H1 (cell line): ENCODE measurements around the gene RB1. TPM values are rescaled to one million over a fixed set of nuclear protein-coding genes. Genes with fewer than 3 reads are reported as not detected.

Experiments
- CTCF ChIA-PET: fragments of 300-600 bp; sonication (Branson Sonifier 250); formaldehyde crosslinking; loops from one replicate; lab custom pipeline; 2021; ENCODE audit not compliant: partially characterized antibody; lab: Charles Lee
- POLR2A ChIA-PET: fragments of 300-600 bp; sonication (Branson Sonifier 250); formaldehyde crosslinking; loops from one replicate; lab custom pipeline; 2021; ENCODE audit warnings: inconsistent platforms; ENCODE audit not compliant: partially characterized antibody; lab: Charles Lee
- DNase-seq, 2 experiments: peaks; one replicate each; pipeline versions ENCODE4 v3.0.0 to v3.0.0-alpha.2; 2010 to 2022; ENCODE audit warnings: low spot score in 2 of 2, low read depth in 1 of 2, mixed read lengths in 1 of 2
- FAIRE-seq: peaks from 2 replicates; lab custom pipeline; 2011; peaks lifted over from hg19 to GRCh38; lab: Jason Lieb, UNC
- H2AFZ ChIP-seq: 2 replicates; pipeline ENCODE4 v1.8.1; 2012; ENCODE audit warnings: low read length, inconsistent platforms
- H2AK5ac ChIP-seq: 2 replicates; pipeline ENCODE4 v1.6.1; 2013; ENCODE audit warnings: low read depth, low read length
- H2BK120ac ChIP-seq: replicated peaks from 2 replicates; pipeline ENCODE3; 2013; ENCODE audit warnings: low read depth, low read length, inconsistent platforms
- H2BK12ac ChIP-seq: 2 replicates; pipeline ENCODE4 v1.6.1; 2013; ENCODE audit warnings: low read depth, low read length
- H2BK15ac ChIP-seq: 2 replicates; pipeline ENCODE4 v1.6.1; 2013; ENCODE audit warnings: low read length
- H2BK20ac ChIP-seq: 2 replicates; pipeline ENCODE4 v1.6.1; 2013; ENCODE audit warnings: low read length
- H2BK5ac ChIP-seq: 2 replicates; pipeline ENCODE4 v1.6.1; 2013; ENCODE audit warnings: low read depth, low read length
- H3K14ac ChIP-seq: 2 replicates; pipeline ENCODE4 v1.6.1; 2013; ENCODE audit warnings: inconsistent platforms; ENCODE audit not compliant: insufficient read length
- H3K18ac ChIP-seq: 2 replicates; pipeline ENCODE4 v1.6.1; 2013; ENCODE audit warnings: low read length; ENCODE audit errors: extremely low read depth
- H3K23ac ChIP-seq: 2 replicates; pipeline ENCODE4 v1.6.1; 2013; ENCODE audit warnings: inconsistent platforms; ENCODE audit not compliant: insufficient read length
- H3K23me2 ChIP-seq: 2 replicates; pipeline ENCODE4 v1.6.1; 2013; ENCODE audit warnings: low read depth, low read length
- H3K27ac ChIP-seq: 2 replicates; pipeline ENCODE4 v1.6.1; 2011; ENCODE audit warnings: low read depth, low read length, inconsistent platforms
- H3K27me3 ChIP-seq, 4 experiments: replicated peaks in 1 of 4; 1 replicate in 1 of 4; 2 replicates in 3 of 4; pipeline versions ENCODE4 v1.6.1 to v1.8.1; 2011 to 2013; ENCODE audit warnings: low read length in 3 of 4, mild to moderate bottlenecking in 3 of 4, inconsistent platforms in 2 of 4, mixed read lengths in 2 of 4, moderate library complexity in 1 of 4; ENCODE audit not compliant: control insufficient read depth in 3 of 4, insufficient read depth in 3 of 4; ENCODE audit errors: extremely low read depth in 1 of 4
- H3K36me3 ChIP-seq, 4 experiments: 2 replicates each; pipeline versions ENCODE4 v1.6.1 to v1.8.1; 2011 to 2013; ENCODE audit warnings: mild to moderate bottlenecking in 4 of 4, low read length in 3 of 4, moderate library complexity in 2 of 4, control low read depth in 1 of 4, inconsistent platforms in 1 of 4; ENCODE audit not compliant: insufficient read depth in 4 of 4, control insufficient read depth in 2 of 4
- H3K4ac ChIP-seq: replicated peaks from 2 replicates; pipeline ENCODE3; 2013; ENCODE audit warnings: low read length, low read depth, mixed read lengths, inconsistent platforms; ENCODE audit not compliant: insufficient read length
- H3K4me1 ChIP-seq, 4 experiments: replicated peaks in 1 of 4; 1 replicate in 1 of 4; 2 replicates in 3 of 4; pipeline versions ENCODE4 v1.6.1 to v1.8.1; 2011 to 2013; ENCODE audit warnings: low read length in 3 of 4, inconsistent platforms in 2 of 4, mixed read lengths in 1 of 4; ENCODE audit not compliant: insufficient read depth in 4 of 4, control insufficient read depth in 3 of 4
- H3K4me2 ChIP-seq, 2 experiments: 2 replicates each; pipeline versions ENCODE4 v1.6.1 to v1.8.1; 2011 to 2013; ENCODE audit warnings: low read depth in 2 of 2, low read length in 2 of 2, control low read depth in 1 of 2, inconsistent platforms in 1 of 2, mild to moderate bottlenecking in 1 of 2; ENCODE audit not compliant: insufficient read depth in 1 of 2
- H3K4me3 ChIP-seq, 4 experiments: fragments of 200-600, 300-600 bp in 1 of 4; sonication (generic), shearing (Covaris generic), sonication (Bioruptor Twin) in 1 of 4; 2 replicates each; pipeline versions ENCODE4 v1.5.1 to v1.8.1; 2011 to 2016; ENCODE audit warnings: low read length in 4 of 4, low read depth in 3 of 4, control low read depth in 2 of 4, inconsistent platforms in 2 of 4, mild to moderate bottlenecking in 2 of 4, mixed read lengths in 1 of 4, moderate library complexity in 1 of 4; ENCODE audit not compliant: insufficient read depth in 2 of 4; ENCODE audit errors: extremely low read depth in 1 of 4
- H3K56ac ChIP-seq: replicated peaks from 2 replicates; pipeline ENCODE3; 2013; ENCODE audit warnings: low read depth, mild to moderate bottlenecking, mixed read lengths, low read length, inconsistent platforms; ENCODE audit not compliant: insufficient read length
- H3K79me1 ChIP-seq: 2 replicates; pipeline ENCODE4 v1.6.1; 2013; ENCODE audit warnings: low read depth, low read length, control low read depth
- H3K79me2 ChIP-seq, 2 experiments: 2 replicates each; pipeline versions ENCODE4 v1.6.1 to v1.8.1; 2012 to 2013; ENCODE audit warnings: low read length in 2 of 2, mild to moderate bottlenecking in 2 of 2, inconsistent platforms in 1 of 2; ENCODE audit not compliant: insufficient read depth in 2 of 2, control insufficient read depth in 1 of 2
- H3K9ac ChIP-seq, 4 experiments: replicated peaks in 1 of 4; 1 replicate in 1 of 4; 2 replicates in 3 of 4; pipeline versions ENCODE4 v1.6.1 to v1.8.1; 2011 to 2013; ENCODE audit warnings: low read depth in 3 of 4, low read length in 3 of 4, control low read depth in 2 of 4, mild to moderate bottlenecking in 2 of 4, moderate library complexity in 2 of 4, inconsistent platforms in 1 of 4; ENCODE audit errors: extremely low read depth in 1 of 4
- H3K9me3 ChIP-seq, 2 experiments: 2 replicates each; pipeline versions ENCODE4 v1.6.1 to v1.8.1; 2012 to 2013; ENCODE audit warnings: mild to moderate bottlenecking in 2 of 2, moderate library complexity in 2 of 2, control low read depth in 1 of 2, inconsistent platforms in 1 of 2, low read depth in 1 of 2, low read length in 1 of 2, mixed read lengths in 1 of 2; ENCODE audit not compliant: insufficient read depth in 2 of 2
- H4K20me1 ChIP-seq, 2 experiments: replicated peaks in 1 of 2; 2 replicates each; pipeline versions ENCODE3 to v1.8.1; 2011 to 2013; ENCODE audit warnings: inconsistent platforms in 2 of 2, low read length in 2 of 2, mild to moderate bottlenecking in 1 of 2; ENCODE audit not compliant: insufficient read depth in 2 of 2, control insufficient read depth in 1 of 2
- H4K5ac ChIP-seq: 2 replicates; pipeline ENCODE4 v1.6.1; 2013; ENCODE audit warnings: low read length, low read depth, mixed read lengths, inconsistent platforms; ENCODE audit not compliant: insufficient read length
- H4K8ac ChIP-seq: 2 replicates; pipeline ENCODE4 v1.8.0; 2013; ENCODE audit warnings: mild to moderate bottlenecking, moderate library complexity, low read length, inconsistent platforms; ENCODE audit not compliant: insufficient read depth; ENCODE audit errors: extremely low read depth
- H4K91ac ChIP-seq: replicated peaks from 2 replicates; pipeline ENCODE3; 2013; ENCODE audit warnings: low read length, mixed read lengths, inconsistent platforms; ENCODE audit not compliant: insufficient read length
- BACH1 ChIP-seq: IDR thresholded peaks from 2 replicates; pipeline ENCODE4 v1.6.1; 2012; ENCODE audit warnings: low read length, improper control_type of control experiment
- CHD2 ChIP-seq: IDR thresholded peaks from 2 replicates; pipeline ENCODE4 v1.6.1; 2012; ENCODE audit warnings: low read length, improper control_type of control experiment
- CREB1 ChIP-seq: IDR thresholded peaks from 2 replicates; pipeline ENCODE4 v1.6.1; 2012; ENCODE audit warnings: inconsistent platforms
- FOSL1 ChIP-seq: IDR thresholded peaks from 2 replicates; pipeline ENCODE4 v1.6.1; 2011; ENCODE audit warnings: mild to moderate bottlenecking, low read depth, low read length, moderate library complexity; ENCODE audit not compliant: insufficient read depth
- GABPA ChIP-seq: IDR thresholded peaks from 2 replicates; pipeline ENCODE4 v1.6.1; 2011; ENCODE audit warnings: mild to moderate bottlenecking, low read length, moderate library complexity, borderline replicate concordance; ENCODE audit not compliant: insufficient read depth
- JUN ChIP-seq: IDR thresholded peaks from 2 replicates; pipeline ENCODE4 v1.6.1; 2011; ENCODE audit warnings: low read depth, mild to moderate bottlenecking, improper control_type of control experiment, low read length
- JUND ChIP-seq: IDR thresholded peaks from 2 replicates; pipeline ENCODE4 v1.6.1; 2011; ENCODE audit warnings: mild to moderate bottlenecking, improper control_type of control experiment, low read length
- KDM1A ChIP-seq: fragments of 200-600, 300-600 bp; sonication (generic); IDR thresholded peaks from 2 replicates; pipeline ENCODE4 v1.7.1; 2016; ENCODE audit warnings: mild to moderate bottlenecking, low read length, borderline replicate concordance
- NRF1 ChIP-seq: IDR thresholded peaks from 2 replicates; pipeline ENCODE4 v1.6.1; 2011; ENCODE audit warnings: mild to moderate bottlenecking, low read depth, low read length, improper control_type of control experiment
- POLR2A ChIP-seq, 2 experiments: IDR thresholded peaks; 1 replicate in 1 of 2; 2 replicates in 1 of 2; pipeline ENCODE4 v1.6.1; 2011; ENCODE audit warnings: low read depth in 2 of 2, low read length in 2 of 2, mild to moderate bottlenecking in 2 of 2; ENCODE audit errors: control extremely low read depth in 1 of 2
- POLR2AphosphoS5 ChIP-seq: IDR thresholded peaks from 2 replicates; pipeline ENCODE4 v1.6.1; 2011; ENCODE audit warnings: low read depth, low read length
- RBBP5 ChIP-seq: IDR thresholded peaks from 2 replicates; pipeline ENCODE4 v1.7.1; 2012; ENCODE audit warnings: low read depth, mild to moderate bottlenecking, inconsistent platforms, low read length, moderate library complexity, borderline replicate concordance
- SIN3A ChIP-seq, 2 experiments: IDR thresholded peaks in 1 of 2; conservative IDR thresholded peaks in 1 of 2; 2 replicates each; pipeline ENCODE4 v1.6.1; 2011 to 2012; ENCODE audit warnings: low read length in 2 of 2, improper control_type of control experiment in 1 of 2, low read depth in 1 of 2, mild to moderate bottlenecking in 1 of 2
- SIX5 ChIP-seq: IDR thresholded peaks from 2 replicates; pipeline ENCODE4 v1.6.1; 2011; ENCODE audit warnings: mild to moderate bottlenecking, low read depth, low read length
- SRF ChIP-seq: IDR thresholded peaks from 2 replicates; pipeline ENCODE4 v1.6.1; 2011; ENCODE audit warnings: mild to moderate bottlenecking, low read depth, low read length, moderate library complexity
- TAF1 ChIP-seq: IDR thresholded peaks from 2 replicates; pipeline ENCODE4 v1.6.1; 2011; ENCODE audit warnings: mild to moderate bottlenecking, low read depth, low read length
- WGBS, 2 experiments: shearing (Covaris generic) in 1 of 2; methylation state at CpG; one replicate each; pipeline versions ENCODE4 v1.1.6 to v1.1.7; 2013 to 2015; ENCODE audit warnings: low lambda C conversion rate in 2 of 2, mixed read lengths in 2 of 2, inconsistent platforms in 1 of 2, low coverage in 1 of 2, missing lambda C conversion rate in 1 of 2; ENCODE audit not compliant: insufficient replicate concordance in 2 of 2, insufficient coverage in 1 of 2, insufficient read length in 1 of 2; ENCODE audit errors: extremely low coverage in 1 of 2, missing lambda C conversion rate in 1 of 2; 5-methylcytosine and 5-hydroxymethylcytosine counted together
- polyA plus RNA-seq, 7 experiments: library from polyadenylated mRNA; depleted of rRNA in 3 of 7; stranded (reverse) in 5 of 7; unstranded in 2 of 7; fragments of >200 nt in 5 of 7; fragments of 200-250 nt in 2 of 7; gene quantifications; 1 replicate in 5 of 7; 2 replicates in 1 of 7; 4 replicates in 1 of 7; pipeline versions ENCODE4 v1.2.1 to v1.2.3, GENCODE V29; 2011 to 2013; ENCODE audit warnings: missing spikeins in 2 of 7, mixed read lengths in 2 of 7
- total RNA-seq: library from RNA; stranded (reverse); fragmentation: NEBNext Ultra II Directional; extraction: Animal tissue kit (Norgen Biotek cat#: 25700); gene quantifications from 2 replicates; pipeline ENCODE4 v1.2.1, GENCODE V29; 2021
- TF ChIP-seq, protein P1 (sequence below): IDR thresholded peaks from 2 replicates; pipeline ENCODE4 v1.6.1; 2012; ENCODE audit warnings: inconsistent platforms

The RB1 gene
- total and polyA plus RNA-seq, 2 of the 8 experiments (the other 6 are each of a cell fraction or from before 2014, with no cell fraction given) = 4.1 to 17.5 TPM

DNA sequence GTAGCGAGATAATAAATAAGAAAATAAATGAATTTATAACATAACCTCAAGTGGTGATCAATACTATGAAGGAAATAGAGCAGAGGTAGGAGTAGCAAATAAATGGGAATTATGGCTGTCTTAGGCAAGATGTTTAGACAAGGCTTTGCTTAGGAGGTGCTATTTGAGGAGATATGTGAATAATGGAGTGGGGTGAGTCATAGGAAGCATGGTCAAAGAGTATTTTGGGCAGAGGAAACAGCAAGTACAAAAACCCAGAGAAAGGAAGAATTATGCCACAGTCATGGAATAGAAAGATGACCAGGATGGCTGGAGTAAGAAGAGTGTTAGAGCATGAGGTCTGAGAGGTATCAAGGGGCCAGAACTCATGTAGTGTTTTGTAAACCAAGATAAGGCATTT, 142.9 kb downstream of the RB1 start:
- Histone ChIP-seq H2BK15ac (no peak overlapping the region), H3K9me3 (no peaks in the 10 kb centered on the region), H3K27ac (no peak overlapping the region), H3K36me3 (no peaks in the 10 kb centered on the region), H3K9ac (no peak overlapping the region), H3K4ac (no peak overlapping the region), H3K79me2 (no peaks in the 10 kb centered on the region), H3K4me1 (no peaks in the 10 kb centered on the region), H2BK120ac (no peak overlapping the region), H3K4me3 (no peak overlapping the region), H3K18ac (no peak overlapping the region), H3K27me3 (no peaks in the 10 kb centered on the region), H3K4me2 (no peak overlapping the region), H3K23ac (no peak overlapping the region), H2BK12ac (no peak overlapping the region), H2AFZ (no peak overlapping the region), H2BK5ac (no peak overlapping the region), H3K23me2 (no peaks in the 10 kb centered on the region), H3K14ac (no peak overlapping the region), H4K20me1 (no peaks in the 10 kb centered on the region), H4K8ac (no peak overlapping the region), H3K79me1 (no peaks in the 10 kb centered on the region), H3K56ac (no peak overlapping the region), H2BK20ac (no peak overlapping the region), H4K91ac (no peak overlapping the region), H4K5ac (no peak overlapping the region), H2AK5ac (no peak overlapping the region)
- DNase-seq (no peak), FAIRE-seq (no peak)
- ChIA-PET POLR2A (no interaction called here), CTCF (no interaction called here)
- 97% methylated on average over 1 of the region's 1 CpG; no CpG with 5 or more reads in 1 of the 2 experiments for WGBS, 2 experiments
- TF ChIP-seq SIX5 (no peak), JUND (no peak), GABPA (no peak), CREB1 (no peak), SIN3A (conservative IDR thresholded peaks at IDR 0.05 in 1 of 2, IDR thresholded peaks at IDR 0.05 in 1 of 2; ENCODE audit: low read depth in 1 of 2, low read length in 2 of 2) (no peak), POLR2AphosphoS5 (no peak), POLR2A (IDR thresholded peaks at IDR 0.05; ENCODE audit: control extremely low read depth in 1 of 2, low read depth in 2 of 2, low read length in 2 of 2) (no peak), NRF1 (no peak), FOSL1 (no peak), CHD2 (no peak), KDM1A (no peak), SRF (no peak), BACH1 (no peak), JUN (no peak), TAF1 (no peak), RBBP5 (no peak)
- TF ChIP-seq, protein P1, sequence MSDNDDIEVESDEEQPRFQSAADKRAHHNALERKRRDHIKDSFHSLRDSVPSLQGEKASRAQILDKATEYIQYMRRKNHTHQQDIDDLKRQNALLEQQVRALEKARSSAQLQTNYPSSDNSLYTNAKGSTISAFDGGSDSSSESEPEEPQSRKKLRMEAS = no peak
